Measurements from ENCODE around the gene DUT. TPM values are rescaled to one million over a fixed set of nuclear protein-coding genes. Genes with fewer than 3 reads are reported as not detected.
A peak's percentile ranks its signal among the peaks of the same experiment; 100 is the strongest.

Gene DUT
- total and polyA plus RNA-seq, 2 of the 8 experiments (the other 6 are each of a cell fraction or from before 2014, with no cell fraction given), result 71.5 to 246 TPM

GRCh38 chr15:48297668-48298067 lies 33.6 kb upstream of the DUT start:
- peak overlapping the region; percentile 7; the same call in 1 of the 2 replicates for H2BK5ac ChIP-seq (ENCODE audit: low read depth, low read length)
- H3K4ac ChIP-seq (replicated peaks; ENCODE audit: insufficient read length, low read depth, low read length), result no peak overlapping the region
- 68% methylated on average over 2 of the region's 2 CpGs; no CpG with 5 or more reads in 1 of the 2 experiments for WGBS, 2 experiments (ENCODE audit: extremely low coverage in 1 of 2, insufficient coverage in 1 of 2, insufficient read length in 1 of 2, insufficient replicate concordance in 2 of 2, low coverage in 1 of 2, low lambda C conversion rate in 2 of 2, missing lambda C conversion rate in 1 of 2)
- peak overlapping the region; percentile 33 for H3K18ac ChIP-seq (ENCODE audit: extremely low read depth, low read length)
- H3K4me1 ChIP-seq (replicated peaks in 1 of 4; ENCODE audit: control insufficient read depth in 3 of 4, insufficient read depth in 4 of 4, low read length in 3 of 4), result peaks cover 6 to 21% (median 15%) of the 10 kb centered on the region in 4 experiments; a peak in 6 of 7 replicates
- 0 out of 2 replicates have a peak overlapping the region, but pooled peaks have one; percentile 78 for H2AFZ ChIP-seq (ENCODE audit: low read length)
- no peak overlapping the region for H4K8ac ChIP-seq (ENCODE audit: extremely low read depth, insufficient read depth, low read length)
- POLR2A ChIA-PET (ENCODE audit: partially characterized antibody), result interaction anchor here (1.6 kb wide), 1 partner anchor 78 kb away, joined by 3 read pairs; no protein-coding TSS in a partner anchor
- peak overlapping the region; percentile 14 for H2BK120ac ChIP-seq (replicated peaks; ENCODE audit: low read depth, low read length)
- no peaks in the 10 kb centered on the region for H3K9me3 ChIP-seq (ENCODE audit: insufficient read depth in 2 of 2, low read depth in 1 of 2, low read length in 1 of 2)
- H3K27me3 ChIP-seq (replicated peaks in 1 of 4; ENCODE audit: control insufficient read depth in 3 of 4, extremely low read depth in 1 of 4, insufficient read depth in 3 of 4, low read length in 3 of 4), result no peaks in the 10 kb centered on the region
- H3K56ac ChIP-seq (replicated peaks; ENCODE audit: insufficient read length, low read depth, low read length), result no peak overlapping the region
- CTCF ChIA-PET (ENCODE audit: partially characterized antibody), result interaction anchor here (0.6 to 6.6 kb wide), 13 partner anchors 9 to 1998 kb away, joined by 3 to 41 read pairs (median 4); no protein-coding TSS in a partner anchor
- H3K9ac ChIP-seq (replicated peaks in 1 of 4; ENCODE audit: extremely low read depth in 1 of 4, low read depth in 3 of 4, low read length in 3 of 4), result no peak overlapping the region
- peak overlapping the region; percentile 63 for H4K91ac ChIP-seq (replicated peaks; ENCODE audit: insufficient read length, low read length)
- no peaks in the 10 kb centered on the region for H3K36me3 ChIP-seq (ENCODE audit: control insufficient read depth in 2 of 4, insufficient read depth in 4 of 4, low read length in 3 of 4)
- H3K14ac ChIP-seq (ENCODE audit: insufficient read length), result no peak overlapping the region
- no peak overlapping the region for H3K27ac ChIP-seq (ENCODE audit: low read depth, low read length)
- peak overlapping the region; percentile 0 for H4K5ac ChIP-seq (ENCODE audit: insufficient read length, low read depth, low read length)
- FAIRE-seq (peak; percentile 52), DNase-seq (ENCODE audit: low read depth in 1 of 2, low spot score in 2 of 2) (no peak)
- H2BK12ac ChIP-seq (ENCODE audit: low read depth, low read length), result no peak overlapping the region; the same call in 1 of the 2 replicates
- peak overlapping the region; percentile 56 for H2BK20ac ChIP-seq (ENCODE audit: low read length)
- no peak overlapping the region; a peak in 2 of 4 replicates for H3K4me2 ChIP-seq (ENCODE audit: insufficient read depth in 1 of 2, low read depth in 2 of 2, low read length in 2 of 2)
- no peaks in the 10 kb centered on the region for H4K20me1 ChIP-seq (replicated peaks in 1 of 2; ENCODE audit: control insufficient read depth in 1 of 2, insufficient read depth in 2 of 2, low read length in 2 of 2)
- H3K23ac ChIP-seq (ENCODE audit: insufficient read length), result no peak overlapping the region
- no peak overlapping the region for H2AK5ac ChIP-seq (ENCODE audit: low read depth, low read length)
- H3K79me1 ChIP-seq (ENCODE audit: low read depth, low read length), result no peaks in the 10 kb centered on the region
- H3K79me2 ChIP-seq (ENCODE audit: control insufficient read depth in 1 of 2, insufficient read depth in 2 of 2, low read length in 2 of 2), result no peaks in the 10 kb centered on the region
- H2BK15ac ChIP-seq (ENCODE audit: low read length), result no peak overlapping the region
- TF ChIP-seq CHD2 (IDR thresholded peaks at IDR 0.05; ENCODE audit: low read length) (no peak), EGR1 (IDR thresholded peaks at IDR 0.05; ENCODE audit: borderline replicate concordance, low read depth, low read length) (no peak), CTCF (IDR thresholded peaks at IDR 0.05; ENCODE audit: control extremely low read depth in 1 of 3, insufficient read depth in 1 of 3, low read depth in 1 of 3, low read length in 3 of 3) (no peak)
- TF ChIP-seq, protein P1, sequence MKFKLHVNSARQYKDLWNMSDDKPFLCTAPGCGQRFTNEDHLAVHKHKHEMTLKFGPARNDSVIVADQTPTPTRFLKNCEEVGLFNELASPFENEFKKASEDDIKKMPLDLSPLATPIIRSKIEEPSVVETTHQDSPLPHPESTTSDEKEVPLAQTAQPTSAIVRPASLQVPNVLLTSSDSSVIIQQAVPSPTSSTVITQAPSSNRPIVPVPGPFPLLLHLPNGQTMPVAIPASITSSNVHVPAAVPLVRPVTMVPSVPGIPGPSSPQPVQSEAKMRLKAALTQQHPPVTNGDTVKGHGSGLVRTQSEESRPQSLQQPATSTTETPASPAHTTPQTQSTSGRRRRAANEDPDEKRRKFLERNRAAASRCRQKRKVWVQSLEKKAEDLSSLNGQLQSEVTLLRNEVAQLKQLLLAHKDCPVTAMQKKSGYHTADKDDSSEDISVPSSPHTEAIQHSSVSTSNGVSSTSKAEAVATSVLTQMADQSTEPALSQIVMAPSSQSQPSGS (IDR thresholded peaks at IDR 0.05; ENCODE audit: low read length), result no peak
- H3K4me3 ChIP-seq (ENCODE audit: extremely low read depth in 1 of 4, insufficient read depth in 2 of 4, low read depth in 3 of 4, low read length in 4 of 4), result no peak overlapping the region
- no peaks in the 10 kb centered on the region for H3K23me2 ChIP-seq (ENCODE audit: low read depth, low read length)

Data from H1 (cell line).